ENCODE data around the gene RAB11A.
"Not testable (repeated sequence)": the region's sequence is repeated elsewhere in the genome, so short reads cannot be mapped to it uniquely, and the experiment has no call there.

Gene RAB11A

GRCh38 chr15:65845826-65846519, 23.3 kb upstream of the RAB11A start:
- no peak for DNase-seq

- DNase-seq = no peak
These were observed 21.3 kb upstream of the RAB11A start for GRCh38 chr15:65847989-65848388.

- no peak for DNase-seq
These were observed 17.3 kb upstream of the RAB11A start for GRCh38 chr15:65851981-65852380.

GRCh38 chr15:65856821-65857455, 12.4 kb upstream of the RAB11A start:
- peak; percentile 92 for DNase-seq

GRCh38 chr15:65857718-65858402, 11.4 kb upstream of the RAB11A start:
- DNase-seq = no peak

- peak; percentile 82 for DNase-seq
These were observed 6.6 kb upstream of the RAB11A start for GRCh38 chr15:65862682-65863081.

GRCh38 chr15:65863106-65863505, 6.2 kb upstream of the RAB11A start:
- DNase-seq = no peak

- DNase-seq = no peak
These were observed 2.0 kb upstream of the RAB11A start for GRCh38 chr15:65867244-65867643.

- not testable (repeated sequence) for DNase-seq
These were observed 1.4 kb upstream of the RAB11A start for GRCh38 chr15:65867933-65868332.

- no peak for DNase-seq
These were observed 655 bp upstream of the RAB11A start for GRCh38 chr15:65868546-65869125.

GRCh38 chr15:65869954-65870871, 922 bp downstream of the RAB11A start:
- DNase-seq = peak; percentile 71

- DNase-seq = no peak
These were observed 1.7 kb downstream of the RAB11A start for GRCh38 chr15:65870889-65871533.

GRCh38 chr15:65871886-65872285, 2.6 kb downstream of the RAB11A start:
- not testable (repeated sequence) for DNase-seq

- DNase-seq = not testable (repeated sequence)
These were observed 3.3 kb downstream of the RAB11A start for GRCh38 chr15:65872596-65872995.

GRCh38 chr15:65873256-65873655, 4.0 kb downstream of the RAB11A start:
- no peak for DNase-seq

GRCh38 chr15:65875458-65875857, 6.2 kb downstream of the RAB11A start:
- no peak for DNase-seq

- no peak for DNase-seq
These were observed 8.5 kb downstream of the RAB11A start for GRCh38 chr15:65877749-65878148.

GRCh38 chr15:65881766-65882434, 12.6 kb downstream of the RAB11A start:
- DNase-seq = no peak

- no peak for DNase-seq
These were observed 14.3 kb downstream of the RAB11A start for GRCh38 chr15:65883571-65883970.

GRCh38 chr15:65884511-65884910, 15.2 kb downstream of the RAB11A start:
- no peak for DNase-seq

GRCh38 chr15:65885668-65886218, 16.5 kb downstream of the RAB11A start:
- DNase-seq = no peak

All from activated effector memory CD4-positive, alpha-beta T cell treated with anti-CD3 and anti-CD28 coated beads, Interleukin-2, amount 50 U/mL, for 16 hours (primary cell).